DMS153 (cell line): ENCODE results near the gene PPP1CB.
A peak's percentile ranks its signal among the peaks of the same experiment; 100 is the strongest.
"Not testable (repeated sequence)": the region's sequence is repeated elsewhere in the genome, so short reads cannot be mapped to it uniquely, and the experiment has no call there.

ENCODE experiments used
- DNase-seq: peaks from one replicate; lab custom pipeline; 2025; lab: John Stamatoyannopoulos, UW

Gene PPP1CB

GRCh38 chr2:28778392-28778791, 26.8 kb downstream of the PPP1CB start:
- no peak for DNase-seq

- DNase-seq, result no peak
Measured at GRCh38 chr2:28779001-28779400, 27.4 kb downstream of the PPP1CB start.

GRCh38 chr2:28780496-28780895, 28.9 kb downstream of the PPP1CB start:
- peak; percentile 35 for DNase-seq

GRCh38 chr2:28782423-28782822, 30.8 kb downstream of the PPP1CB start:
- DNase-seq, result no peak

GRCh38 chr2:28784570-28784969, 32.9 kb downstream of the PPP1CB start:
- DNase-seq, result not testable (repeated sequence)

DNA sequence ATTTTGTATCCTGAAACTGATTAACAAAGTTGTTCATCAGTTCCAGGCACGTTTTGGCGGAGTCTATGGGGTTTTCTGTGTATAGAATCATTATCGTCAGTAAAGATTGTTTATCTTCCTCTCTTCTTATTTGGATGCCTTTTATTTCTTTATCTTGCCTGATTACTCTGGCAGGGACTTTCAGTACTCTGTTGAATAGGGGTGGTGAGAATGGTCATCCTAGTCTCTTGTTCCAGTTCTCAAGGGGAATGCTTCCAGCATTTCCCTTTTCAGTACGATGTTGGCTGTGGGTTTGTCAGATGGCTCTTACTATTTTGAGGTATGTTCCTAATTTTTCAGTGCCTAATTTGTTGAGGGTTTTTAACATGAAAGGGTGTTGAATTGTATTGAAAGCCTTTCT, 45.0 kb downstream of the PPP1CB start:
- no peak for DNase-seq

- no peak for DNase-seq
Measured at GRCh38 chr2:28801726-28802125, 50.1 kb downstream of the PPP1CB start.

DNA sequence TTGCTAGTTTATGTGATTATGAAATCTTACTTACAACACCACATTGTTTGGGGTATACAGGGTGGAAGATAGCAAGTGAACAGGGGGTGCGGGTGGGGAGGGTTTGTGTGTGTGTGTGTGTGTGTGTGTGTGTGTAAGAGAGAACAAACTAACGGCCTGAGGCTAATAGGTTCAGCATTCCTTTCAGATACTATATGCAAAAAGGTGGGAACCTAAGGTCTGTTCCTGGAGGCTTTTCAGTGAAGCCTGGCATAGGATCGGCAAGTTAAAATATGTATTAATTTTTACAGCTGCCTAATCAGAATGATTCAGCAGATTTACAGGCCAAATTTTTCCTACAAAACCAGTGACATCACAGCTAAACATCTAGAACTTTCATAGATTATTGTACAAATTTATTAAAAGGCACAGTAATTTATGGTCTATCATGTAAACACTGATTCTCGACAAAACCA, 51.4 kb downstream of the PPP1CB start:
- no peak for DNase-seq

- DNase-seq, result no peak
Measured at GRCh38 chr2:28809927-28810326, 58.3 kb downstream of the PPP1CB start.

DNA sequence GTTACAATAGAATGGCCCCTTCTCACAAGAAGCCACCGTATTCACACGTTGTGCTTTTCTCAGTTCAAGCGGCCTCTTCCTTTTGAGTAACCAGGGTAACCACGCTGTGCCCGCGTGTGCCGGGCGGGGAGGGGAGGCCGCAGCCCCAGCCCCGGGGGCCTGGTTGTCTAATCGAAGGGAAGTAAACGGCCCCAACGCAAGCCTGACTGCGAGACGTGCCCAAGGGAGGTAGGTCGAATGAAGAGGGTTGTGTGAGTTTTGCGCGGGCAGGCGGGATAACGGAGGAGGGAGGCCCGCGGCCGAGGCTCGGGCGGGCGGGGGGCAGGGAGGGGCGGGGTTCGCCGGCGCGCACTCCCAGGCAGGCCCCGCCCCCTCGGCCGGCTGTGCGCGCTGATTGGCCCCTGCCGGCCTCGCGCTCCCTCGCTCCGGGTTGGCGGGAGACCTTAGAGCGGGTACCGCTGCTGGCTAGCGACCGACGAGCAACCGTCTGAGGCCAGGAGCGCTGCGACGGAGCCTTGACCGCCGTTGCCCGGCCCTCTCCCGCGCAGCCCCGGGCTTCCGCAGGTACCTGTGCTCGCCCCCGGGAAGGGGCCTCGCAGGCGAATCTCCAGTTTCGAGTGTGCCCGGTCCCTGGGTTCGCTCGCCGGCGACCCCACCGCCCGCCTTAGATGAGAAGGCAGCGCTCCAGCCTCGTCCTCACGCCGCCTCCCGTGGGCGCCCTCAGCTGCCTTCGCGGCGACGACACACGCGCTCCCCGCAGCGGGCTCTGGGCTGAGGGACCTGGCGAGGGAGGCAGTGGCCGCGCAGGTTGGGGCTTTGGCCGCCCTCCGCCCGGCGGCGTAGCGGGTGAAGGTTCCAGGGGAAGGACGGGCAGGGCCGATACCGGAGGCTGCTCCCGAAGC, 59.0 kb downstream of the PPP1CB start, which contains the start of gene SPDYA:
SPDYA (plus strand) TSS at position 451 of the 902 bp plus-strand sequence. CDS start 5,181 bp downstream, outside the sequence.
- peak; percentile 58 for DNase-seq

GRCh38 chr2:28818053-28818452, 66.4 kb downstream of the PPP1CB start:
- no peak for DNase-seq

DNA sequence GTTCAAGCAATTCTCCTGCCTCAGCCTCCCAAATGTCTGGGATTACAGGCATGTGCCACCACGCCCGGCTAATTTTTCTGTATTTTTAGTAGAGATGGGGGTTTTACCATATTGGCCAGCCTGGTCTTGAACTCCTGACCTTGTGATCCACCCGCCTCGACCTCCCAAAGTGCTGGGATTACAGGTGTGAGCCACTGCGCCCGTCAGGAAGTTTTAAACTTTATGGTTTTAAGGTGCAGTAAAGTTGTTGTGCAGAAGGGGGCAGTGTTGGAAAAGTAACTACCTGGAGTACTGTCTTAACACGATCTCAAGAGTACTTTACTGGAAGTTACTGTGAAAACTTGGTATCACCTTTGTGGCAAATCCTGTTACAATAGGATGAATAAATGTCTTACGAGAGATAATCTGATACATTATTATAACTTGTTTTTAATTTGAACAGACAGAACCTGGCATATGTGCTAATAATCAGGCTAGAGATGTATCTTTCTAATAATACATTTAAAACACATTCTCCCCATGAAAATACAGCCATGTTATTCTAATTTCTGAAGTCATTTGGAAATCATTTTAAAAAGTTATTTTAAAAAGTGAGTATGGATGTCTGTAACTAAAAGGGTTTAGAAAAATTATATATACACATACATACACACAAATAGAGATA, 69.8 kb downstream of the PPP1CB start:
- peak; percentile 24 for DNase-seq

DNA sequence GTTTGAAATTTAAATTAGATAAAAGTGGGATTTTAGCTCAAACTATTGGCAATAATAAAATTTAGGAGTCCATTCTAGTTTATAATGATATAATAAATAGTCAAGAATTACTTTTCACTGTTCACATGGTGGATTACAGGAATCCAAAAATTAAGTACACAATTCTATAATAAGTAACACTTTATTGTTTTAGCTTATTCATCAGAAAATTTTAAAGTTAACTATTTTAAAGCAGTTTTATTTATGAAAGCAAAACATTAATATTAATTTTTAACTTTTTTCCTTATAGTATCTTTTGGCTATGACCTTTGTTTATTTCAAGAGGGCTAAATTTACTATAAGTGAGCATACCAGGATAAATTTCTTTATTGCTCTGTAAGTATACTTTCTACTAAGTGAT, 70.4 kb downstream of the PPP1CB start:
- DNase-seq, result no peak

DNA sequence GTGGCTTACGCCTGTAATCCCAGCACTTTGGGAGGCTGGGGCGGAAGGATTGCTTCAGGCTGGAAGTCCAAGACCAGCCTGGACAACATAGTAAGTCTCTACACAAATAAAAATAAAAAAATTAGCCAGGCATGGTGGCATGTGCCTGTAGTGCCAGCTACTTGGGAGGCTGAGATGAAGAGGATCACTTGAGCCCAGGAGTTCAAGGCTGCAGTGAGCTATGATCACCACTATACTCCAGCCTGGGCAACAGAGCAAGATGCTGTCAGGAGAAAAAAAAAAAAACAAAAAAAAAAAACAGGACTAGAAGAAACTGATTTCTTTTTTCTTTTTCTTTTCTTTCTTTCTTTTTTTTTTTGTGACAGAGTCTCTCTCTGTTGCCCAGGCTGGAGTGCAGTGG, 72.6 kb downstream of the PPP1CB start:
- DNase-seq, result no peak

GRCh38 chr2:28824870-28825269, 73.2 kb downstream of the PPP1CB start:
- DNase-seq, result no peak

DNA sequence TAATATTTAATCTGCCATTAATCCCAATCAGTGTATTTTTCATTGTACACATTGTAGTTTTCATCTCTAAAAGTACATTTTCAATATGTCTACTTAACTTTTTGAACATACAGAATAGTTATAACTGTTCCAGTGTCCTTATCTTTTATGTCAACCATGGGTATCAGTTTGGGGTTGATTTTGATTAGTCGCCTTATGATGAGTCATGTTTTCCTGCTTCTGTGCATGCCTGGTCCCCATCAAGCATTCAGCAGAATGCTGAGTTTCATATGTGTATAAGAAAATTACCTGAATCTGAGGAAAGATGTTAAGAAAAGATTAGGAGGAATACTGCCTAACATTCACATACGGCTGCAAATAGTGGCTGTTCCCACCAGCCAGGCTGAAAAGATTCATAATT, 76.8 kb downstream of the PPP1CB start:
- no peak for DNase-seq

GRCh38 chr2:28833740-28834470, 82.3 kb downstream of the PPP1CB start:
- DNase-seq, result no peak

DNA sequence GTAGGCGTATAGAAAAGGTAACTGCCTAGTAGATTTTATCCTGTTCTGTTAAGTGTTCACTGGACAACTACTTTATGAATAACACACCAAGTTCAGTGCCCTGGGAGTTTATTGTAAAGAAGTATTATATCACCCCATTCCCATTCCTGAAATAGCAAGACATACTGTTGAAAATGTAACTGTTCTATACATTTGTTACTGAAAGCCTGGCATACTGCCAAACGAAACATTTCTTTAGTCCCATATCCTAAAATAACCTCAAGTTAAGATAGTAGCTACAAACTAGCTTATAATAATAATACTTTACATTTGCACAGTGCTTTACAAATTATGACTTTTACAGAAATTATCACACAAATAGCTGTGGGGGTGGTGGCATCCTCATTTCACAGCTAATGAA, 84.2 kb downstream of the PPP1CB start:
- no peak for DNase-seq

DNA sequence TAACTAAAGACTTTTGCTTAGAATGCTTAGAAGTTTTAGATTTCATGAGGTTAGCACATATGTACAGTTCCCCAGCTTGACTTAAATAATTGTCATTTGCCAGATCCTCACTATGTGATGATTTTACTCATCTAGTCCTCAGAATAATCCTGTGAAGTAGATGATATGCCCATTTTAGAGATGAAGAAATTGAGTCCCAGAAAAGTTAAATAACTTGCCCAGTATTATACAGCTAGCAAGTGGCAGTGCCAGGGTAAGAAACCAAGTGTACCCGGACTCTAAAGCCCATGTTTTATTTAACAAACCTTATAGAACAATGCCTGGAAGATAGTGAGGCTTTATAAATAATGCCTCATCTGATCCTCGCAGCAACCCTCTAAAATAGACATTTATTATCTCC, 87.3 kb downstream of the PPP1CB start:
- DNase-seq, result no peak

DNA sequence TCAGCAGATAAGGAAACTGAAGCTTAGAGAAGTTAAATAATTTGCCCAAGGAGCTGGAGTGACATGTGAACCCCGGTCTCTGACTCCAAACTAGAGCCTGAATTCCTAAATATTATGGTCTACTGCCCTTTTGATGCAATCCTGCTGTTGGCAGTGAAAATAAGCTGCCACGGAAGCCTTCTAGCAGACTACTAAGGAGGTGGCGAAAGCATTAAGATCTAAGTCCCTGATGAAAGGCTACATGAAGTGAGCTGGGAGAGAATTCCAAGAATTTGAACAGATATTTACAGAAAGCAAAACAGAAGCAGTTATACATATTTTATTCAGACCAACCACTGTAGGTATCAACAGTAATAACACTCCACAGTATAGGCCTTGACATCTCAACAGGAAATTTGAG, 90.4 kb downstream of the PPP1CB start:
- DNase-seq, result no peak
